HCT116 (cell line): ENCODE measurements around the gene THEM4. TPM values are rescaled to one million over a fixed set of nuclear protein-coding genes. Genes with fewer than 3 reads are reported as not detected.

Experiments
- ATAC-seq: fragments of 200-7000 bp; cut with Tn5 transposase; 2 replicates; pipeline ENCODE4 v1.9.1; 2020; ENCODE audit warnings: mild to moderate bottlenecking, moderate library complexity
- BruUV-seq: library from RNA; stranded (reverse); fragments of 400-500 nt; replicated peaks from 2 replicates; lab custom pipeline; 2021; lab: Mats Ljungman, UMichigan
- CTCF ChIA-PET: fragments of 300-600 bp; sonication (Branson Sonifier 250); formaldehyde crosslinking; loops from one replicate; lab custom pipeline; 2021; ENCODE audit warnings: antibody characterized with exemption; lab: Charles Lee
- POLR2A ChIA-PET: fragments of 300-600, 350-600 bp; sonication (Branson Sonifier 250); formaldehyde crosslinking; loops from one replicate; lab custom pipeline; 2021; ENCODE audit warnings: antibody characterized with exemption; lab: Charles Lee
- RAD21 ChIA-PET, 2 experiments: fragments of 300-600 bp; sonication (Branson Sonifier 250); formaldehyde crosslinking; loops; one replicate each; lab custom pipeline; 2023; ENCODE audit warnings: low total read pairs in 2 of 2; ENCODE audit not compliant: uncharacterized antibody in 2 of 2, unreplicated experiment in 2 of 2, low non-redundant PET in 1 of 2; lab: Charles Lee
- DNase-seq: peaks from one replicate; pipeline ENCODE4 v3.0.0-alpha.2; 2010; ENCODE audit warnings: low read depth, low spot score
- H2AFZ ChIP-seq: fragments of 200-600 bp; shearing (Covaris generic), sonication (generic); 2 replicates; pipeline ENCODE4 v1.6.1; 2017; ENCODE audit warnings: low read depth, mixed run types, mixed read lengths, antibody characterized with exemption, low read length; ENCODE audit not compliant: poor library complexity, severe bottlenecking
- H3K27ac ChIP-seq: 2 replicates; pipeline ENCODE4 v1.5.1; 2012; ENCODE audit warnings: low read depth, low read length
- H3K27me3 ChIP-seq: fragments of 200-600 bp; sonication (generic); 2 replicates; pipeline ENCODE4 v1.6.1; 2016; ENCODE audit warnings: mixed run types, low read length, mixed read lengths; ENCODE audit not compliant: insufficient read depth
- H3K36me3 ChIP-seq, 2 experiments: fragments of 200-500 bp in 1 of 2; fragments of 200-600 bp in 1 of 2; sonication (Bioruptor generic) in 1 of 2; sonication (generic) in 1 of 2; 2 replicates each; pipeline versions ENCODE4 v1.5.1 to v1.6.1; 2014 to 2016; ENCODE audit warnings: low read length in 2 of 2, inconsistent platforms in 1 of 2, mixed read lengths in 1 of 2, mixed run types in 1 of 2; ENCODE audit not compliant: insufficient read depth in 2 of 2, control insufficient read depth in 1 of 2
- H3K4me1 ChIP-seq, 2 experiments: fragments of 200-600 bp in 1 of 2; sonication (generic) in 1 of 2; 2 replicates each; pipeline versions ENCODE4 v1.5.1 to v1.6.1; 2012 to 2017; ENCODE audit warnings: low read length in 2 of 2, inconsistent platforms in 1 of 2, mild to moderate bottlenecking in 1 of 2, mixed read lengths in 1 of 2, mixed run types in 1 of 2, moderate library complexity in 1 of 2; ENCODE audit not compliant: insufficient read depth in 2 of 2, control insufficient read depth in 1 of 2
- H3K4me2 ChIP-seq: fragments of 200-600 bp; sonication (generic); 2 replicates; pipeline ENCODE4 v1.6.1; 2017; ENCODE audit warnings: mixed run types, low read length, mixed read lengths
- H3K4me3 ChIP-seq, 2 experiments: fragments of 200-600 bp in 1 of 2; sonication (generic) in 1 of 2; replicated peaks in 1 of 2; 2 replicates each; pipeline ENCODE4 v1.5.1; 2011 to 2016; ENCODE audit warnings: low read length in 2 of 2, control low read depth in 1 of 2, low read depth in 1 of 2, mild to moderate bottlenecking in 1 of 2, mixed read lengths in 1 of 2, mixed run types in 1 of 2
- H3K79me2 ChIP-seq: fragments of 200-600 bp; sonication (generic); 2 replicates; pipeline ENCODE4 v1.6.1; 2017; ENCODE audit warnings: mild to moderate bottlenecking, mixed run types, low read length, moderate library complexity, mixed read lengths; ENCODE audit not compliant: insufficient read depth
- H3K9ac ChIP-seq: fragments of 200-600 bp; sonication (generic); 2 replicates; pipeline ENCODE4 v1.6.1; 2016; ENCODE audit warnings: low read length, mixed read lengths
- H3K9me2 ChIP-seq: fragments of 200-600 bp; sonication (generic), shearing (Covaris generic); 2 replicates; pipeline ENCODE4 v1.6.1; 2017; ENCODE audit warnings: mixed run types, mild to moderate bottlenecking, moderate library complexity; ENCODE audit not compliant: insufficient read depth
- H3K9me3 ChIP-seq, 2 experiments: fragments of 200-500 bp in 1 of 2; fragments of 200-600 bp in 1 of 2; sonication (Bioruptor generic) in 1 of 2; sonication (generic) in 1 of 2; 2 replicates each; pipeline ENCODE4 v1.6.1; 2014 to 2017; ENCODE audit warnings: low read length in 2 of 2, mixed read lengths in 2 of 2, inconsistent platforms in 1 of 2, low read depth in 1 of 2, mild to moderate bottlenecking in 1 of 2, mixed run types in 1 of 2, moderate library complexity in 1 of 2; ENCODE audit not compliant: control insufficient read depth in 1 of 2, insufficient read depth in 1 of 2
- H4K20me1 ChIP-seq: fragments of 200-600 bp; sonication (generic), shearing (Covaris generic); 2 replicates; pipeline ENCODE4 v1.6.1; 2017; ENCODE audit warnings: mixed run types, mild to moderate bottlenecking, moderate library complexity; ENCODE audit not compliant: insufficient read depth
- ATF3 ChIP-seq: IDR thresholded peaks from 2 replicates; pipeline ENCODE4 v1.6.1; 2012
- CBX3 ChIP-seq: IDR thresholded peaks from 2 replicates; pipeline ENCODE4 v1.6.1; 2012; ENCODE audit warnings: low read depth
- CEBPB ChIP-seq: IDR thresholded peaks from 2 replicates; pipeline ENCODE4 v1.6.1; 2012; ENCODE audit warnings: low read depth
- EZH2phosphoT487 ChIP-seq: fragments of 200-600 bp; IDR thresholded peaks from 2 replicates; pipeline ENCODE4 v1.6.1; 2018; ENCODE audit warnings: antibody characterized with exemption, borderline replicate concordance
- FOSL1 ChIP-seq: IDR thresholded peaks from 2 replicates; pipeline ENCODE4 v1.6.1; 2012; ENCODE audit warnings: low read depth
- JUND ChIP-seq: IDR thresholded peaks from 2 replicates; pipeline ENCODE4 v1.6.1; 2012
- POLR2A ChIP-seq: IDR thresholded peaks from 2 replicates; pipeline ENCODE4 v1.7.0; 2011; ENCODE audit warnings: borderline replicate concordance; ENCODE audit not compliant: insufficient read depth, insufficient read length; ENCODE audit errors: extremely low read depth
- POLR2AphosphoS5 ChIP-seq: IDR thresholded peaks from 2 replicates; pipeline ENCODE4 v1.6.1; 2011; ENCODE audit warnings: mild to moderate bottlenecking, low read depth, low read length, moderate library complexity
- RAD21 ChIP-seq: IDR thresholded peaks from 2 replicates; pipeline ENCODE4 v1.6.1; 2012; ENCODE audit warnings: low read depth, mild to moderate bottlenecking
- REST ChIP-seq: IDR thresholded peaks from 2 replicates; pipeline ENCODE4 v1.6.1; 2012; ENCODE audit warnings: low read depth
- SIN3A ChIP-seq: IDR thresholded peaks from 2 replicates; pipeline ENCODE4 v1.6.1; 2012; ENCODE audit warnings: low read depth
- SP1 ChIP-seq: IDR thresholded peaks from 2 replicates; pipeline ENCODE4 v1.6.1; 2012; ENCODE audit warnings: low read depth
- SRF ChIP-seq: IDR thresholded peaks from 2 replicates; pipeline ENCODE4 v1.6.1; 2012; ENCODE audit warnings: low read depth
- TCF7L2 ChIP-seq: IDR thresholded peaks from 2 replicates; pipeline ENCODE4 v1.7.0; 2011; ENCODE audit warnings: borderline replicate concordance, inconsistent platforms; ENCODE audit not compliant: insufficient read depth, insufficient read length; ENCODE audit errors: extremely low read depth
- YY1 ChIP-seq: IDR thresholded peaks from 2 replicates; pipeline ENCODE4 v1.6.1; 2011; ENCODE audit warnings: low read length, low read depth, moderate library complexity, mild to moderate bottlenecking; ENCODE audit not compliant: insufficient replicate concordance; ENCODE audit errors: extremely low read depth
- ZFX ChIP-seq: fragments of 450-650 bp; IDR thresholded peaks from 2 replicates; pipeline ENCODE4 v1.6.1; 2017
- ZNF274 ChIP-seq: fragments of 200-500 bp; sonication (Bioruptor generic); IDR thresholded peaks from 2 replicates; pipeline ENCODE4 v1.6.1; 2014; ENCODE audit warnings: mild to moderate bottlenecking, low read depth, low read length, inconsistent platforms
- intact Hi-C: fragments of 100-400 bp; cut with micrococcal nuclease; formaldehyde crosslinking; loops from 2 replicates; pipeline ENCODE4 v1.10.0; 2022
- total RNA-seq: library from RNA; stranded (reverse); gene quantifications from one replicate; pipeline ENCODE4 v1.2.1, GENCODE V29; 2021; ENCODE audit not compliant: unreplicated experiment

THEM4 gene
- total RNA-seq, 1 experiment from 2014 or later: 17.0 TPM

GRCh38 chr1:151914076-151914475 lies 4.8 kb upstream of the THEM4 start:
- no peak overlapping the region for H3K4me3 ChIP-seq
- no peaks in the 10 kb centered on the region for H3K36me3 ChIP-seq
- H3K27ac ChIP-seq: no peak overlapping the region
- ChIA-PET POLR2A (no interaction called here), CTCF (no interaction called here), RAD21 (no interaction called here)
- intact Hi-C loops: no loop called here
- H4K20me1 ChIP-seq: no peaks in the 10 kb centered on the region
- no peaks in the 10 kb centered on the region for H3K27me3 ChIP-seq
- H3K9me2 ChIP-seq: no peaks in the 10 kb centered on the region
- H3K4me2 ChIP-seq: no peak overlapping the region
- no peak for DNase-seq
- ATAC-seq: no peak
- BruUV-seq: no TSS peak
- H3K9ac ChIP-seq: no peak overlapping the region
- 0 out of 2 replicates have a peak, but pooled peaks cover under 1% of the 10 kb centered on the region for H3K79me2 ChIP-seq
- peaks cover 3 to 13% of the 10 kb centered on the region in 2 experiments for H3K4me1 ChIP-seq
- TF ChIP-seq JUND (no peak), CBX3 (no peak), EZH2phosphoT487 (no peak), ATF3 (no peak), ZFX (no peak), CEBPB (no peak)
- no peak overlapping the region for H2AFZ ChIP-seq
- no peaks in the 10 kb centered on the region for H3K9me3 ChIP-seq

- intact Hi-C loops: no loop called here
- Histone ChIP-seq H3K27ac (no peak overlapping the region), H3K4me3 (no peak overlapping the region), H4K20me1 (no peaks in the 10 kb centered on the region), H3K4me1 (peaks cover 4 to 14% of the 10 kb centered on the region in 2 experiments; a peak in 3 of 4 replicates), H3K79me2 (peaks cover 11% of the 10 kb centered on the region; the same call in 1 of the 2 replicates), H3K27me3 (no peaks in the 10 kb centered on the region), H3K4me2 (no peak overlapping the region), H3K9me2 (no peaks in the 10 kb centered on the region), H3K9me3 (peaks cover 0 to 2% of the 10 kb centered on the region in 2 experiments; a peak in 3 of 4 replicates), H3K36me3 (peaks cover 0 to 1% of the 10 kb centered on the region in 2 experiments; a peak in 1 of 4 replicates), H2AFZ (no peak overlapping the region), H3K9ac (no peak overlapping the region)
- BruUV-seq: no TSS peak
- DNase-seq (no peak), ATAC-seq (no peak)
- RAD21 ChIA-PET: no interaction called here
- CTCF ChIA-PET: no interaction called here
- POLR2A ChIA-PET: no interaction called here
- TF ChIP-seq EZH2phosphoT487 (no peak), REST (no peak), RAD21 (no peak), SIN3A (no peak), SRF (no peak), ZFX (no peak), ZNF274 (no peak), TCF7L2 (no peak), YY1 (no peak), ATF3 (no peak), FOSL1 (no peak), POLR2A (no peak), SP1 (no peak), CBX3 (no peak), POLR2AphosphoS5 (no peak)
These were observed 3.7 kb upstream of the THEM4 start for GRCh38 chr1:151912973-151913372.
